ENCODE results near the gene LGI4.

The LGI4 gene

GRCh38 chr19:35134601-35135242 lies at the start of gene LGI4:
Gene LGI4 (minus strand): TSS chr19:35135059. CDS start chr19:35134680, 379 bp downstream.
- FAIRE-seq (no peak), DNase-seq (ENCODE audit: insufficient read length, low spot score) (no peak)
- no peak for TF ChIP-seq POLR2A (IDR thresholded peaks at IDR 0.05; ENCODE audit: low read depth, low read length)

- DNase-seq (ENCODE audit: insufficient read length, low spot score) (no peak), FAIRE-seq (no peak)
- no peak for TF ChIP-seq POLR2A (IDR thresholded peaks at IDR 0.05; ENCODE audit: low read depth, low read length)
Measured at GRCh38 chr19:35184267-35184666, 49.4 kb upstream of the LGI4 start.

- no peak for DNase-seq (ENCODE audit: insufficient read length, low spot score)
- no peak for TF ChIP-seq POLR2A (IDR thresholded peaks at IDR 0.05; ENCODE audit: low read depth, low read length)
- FAIRE-seq: no peak
Measured at GRCh38 chr19:35181387-35181786, 46.5 kb upstream of the LGI4 start.

GRCh38 chr19:35179830-35180229 lies 45.0 kb upstream of the LGI4 start:
- FAIRE-seq (no peak), DNase-seq (ENCODE audit: insufficient read length, low spot score) (no peak)
- no peak for TF ChIP-seq POLR2A (IDR thresholded peaks at IDR 0.05; ENCODE audit: low read depth, low read length)

- DNase-seq (ENCODE audit: insufficient read length, low spot score) (no peak), FAIRE-seq (no peak)
- TF ChIP-seq POLR2A (IDR thresholded peaks at IDR 0.05; ENCODE audit: low read depth, low read length): no peak
Measured at GRCh38 chr19:35178701-35179100, 43.8 kb upstream of the LGI4 start.

- FAIRE-seq (no peak), DNase-seq (ENCODE audit: insufficient read length, low spot score) (no peak)
Measured at GRCh38 chr19:35177377-35178274, 42.8 kb upstream of the LGI4 start.

GRCh38 chr19:35176181-35176570 lies 41.3 kb upstream of the LGI4 start:
- no peak for FAIRE-seq
- no peak for TF ChIP-seq POLR2A (IDR thresholded peaks at IDR 0.05; ENCODE audit: low read depth, low read length)
- DNase-seq (ENCODE audit: insufficient read length, low spot score): no peak

More at GRCh38 chr19:35177377-35178274, 42.8 kb upstream of the LGI4 start:
- TF ChIP-seq POLR2A (IDR thresholded peaks at IDR 0.05; ENCODE audit: low read depth, low read length): no peak

GRCh38 chr19:35174226-35174625 lies 39.4 kb upstream of the LGI4 start:
- TF ChIP-seq POLR2A (IDR thresholded peaks at IDR 0.05; ENCODE audit: low read depth, low read length): no peak
- DNase-seq (ENCODE audit: insufficient read length, low spot score) (no peak), FAIRE-seq (no peak)

GRCh38 chr19:35171730-35172129 lies 36.9 kb upstream of the LGI4 start:
- no peak for TF ChIP-seq POLR2A (IDR thresholded peaks at IDR 0.05; ENCODE audit: low read depth, low read length)
- no peak for DNase-seq (ENCODE audit: insufficient read length, low spot score)
- no peak for FAIRE-seq

GRCh38 chr19:35170359-35171061 lies 35.7 kb upstream of the LGI4 start:
- FAIRE-seq: no peak

GRCh38 chr19:35169221-35169995 lies 34.5 kb upstream of the LGI4 start:
- DNase-seq (ENCODE audit: insufficient read length, low spot score): no peak
- TF ChIP-seq POLR2A (IDR thresholded peaks at IDR 0.05; ENCODE audit: low read depth, low read length): no peak
- FAIRE-seq: no peak

More at GRCh38 chr19:35170359-35171061, 35.7 kb upstream of the LGI4 start:
- no peak for DNase-seq (ENCODE audit: insufficient read length, low spot score)
- TF ChIP-seq POLR2A (IDR thresholded peaks at IDR 0.05; ENCODE audit: low read depth, low read length): no peak

GRCh38 chr19:35168196-35168595 lies 33.3 kb upstream of the LGI4 start:
- DNase-seq (ENCODE audit: insufficient read length, low spot score) (no peak), FAIRE-seq (no peak)
- TF ChIP-seq POLR2A (IDR thresholded peaks at IDR 0.05; ENCODE audit: low read depth, low read length): no peak

Measured in H54 (cell line).